Peyer's patch (tissue), 4 donors: Measurements from ENCODE around the gene B4GALT3. TPM values are rescaled to one million over a fixed set of nuclear protein-coding genes. Genes with fewer than 3 reads are reported as not detected.

ENCODE experiments used
- DNase-seq, 3 donors: peaks; one replicate each; pipeline ENCODE4 v3.0.0-alpha.2; 2017 to 2019
- H3K27ac ChIP-seq, 4 donors: fragments of 200-600 bp; sonication (generic); one replicate each; pipeline ENCODE4 v1.5.1; 2016 to 2019
- H3K27me3 ChIP-seq, 2 donors: fragments of 200-600 bp; sonication (generic); one replicate each; pipeline ENCODE4 v1.5.1; 2019
- H3K36me3 ChIP-seq, 3 donors: fragments of 200-600 bp; sonication (generic); one replicate each; pipeline ENCODE4 v1.5.1; 2016 to 2019
- H3K4me1 ChIP-seq, 4 donors: fragments of 200-600 bp; sonication (generic); one replicate each; pipeline ENCODE4 v1.5.1; 2016 to 2019
- H3K4me3 ChIP-seq, 4 donors: fragments of 200-600 bp; sonication (generic); 1 replicate in 3 of 4; 2 replicates in 1 of 4; pipeline ENCODE4 v1.5.1; 2016 to 2019; ENCODE audit warnings: mild to moderate bottlenecking in 1 of 4
- H3K9me3 ChIP-seq, 4 donors: fragments of 200-600 bp; sonication (generic); one replicate each; pipeline ENCODE4 v1.5.1; 2016 to 2019; ENCODE audit warnings: mild to moderate bottlenecking in 1 of 4
- POLR2A ChIP-seq, 2 donors: fragments of 450-650 bp; IDR thresholded peaks; one replicate each; pipeline ENCODE4 v1.5.1; 2017; ENCODE audit warnings: antibody characterized with exemption in 2 of 2, mild to moderate bottlenecking in 2 of 2, moderate library complexity in 2 of 2
- total RNA-seq, 4 donors: library from RNA; depleted of rRNA; stranded (reverse); fragments of >200 nt; gene quantifications; one replicate each; pipeline ENCODE4 v1.1.0, GENCODE V29; 2016
- TF ChIP-seq, protein P1 (sequence below), 6 experiments: fragments of 450-650 bp in 4 of 6; fragments of 200-600 bp in 2 of 6; sonication (generic) in 1 of 6; IDR thresholded peaks; one replicate each; pipeline ENCODE4 v1.5.1; 2017 to 2019; ENCODE audit warnings: antibody characterized with exemption in 6 of 6, mild to moderate bottlenecking in 3 of 6, moderate library complexity in 1 of 6

Gene B4GALT3
- total RNA-seq, 4 donors from 2014 or later = 25.2 to 34.1 (median 29.4) TPM

DNA sequence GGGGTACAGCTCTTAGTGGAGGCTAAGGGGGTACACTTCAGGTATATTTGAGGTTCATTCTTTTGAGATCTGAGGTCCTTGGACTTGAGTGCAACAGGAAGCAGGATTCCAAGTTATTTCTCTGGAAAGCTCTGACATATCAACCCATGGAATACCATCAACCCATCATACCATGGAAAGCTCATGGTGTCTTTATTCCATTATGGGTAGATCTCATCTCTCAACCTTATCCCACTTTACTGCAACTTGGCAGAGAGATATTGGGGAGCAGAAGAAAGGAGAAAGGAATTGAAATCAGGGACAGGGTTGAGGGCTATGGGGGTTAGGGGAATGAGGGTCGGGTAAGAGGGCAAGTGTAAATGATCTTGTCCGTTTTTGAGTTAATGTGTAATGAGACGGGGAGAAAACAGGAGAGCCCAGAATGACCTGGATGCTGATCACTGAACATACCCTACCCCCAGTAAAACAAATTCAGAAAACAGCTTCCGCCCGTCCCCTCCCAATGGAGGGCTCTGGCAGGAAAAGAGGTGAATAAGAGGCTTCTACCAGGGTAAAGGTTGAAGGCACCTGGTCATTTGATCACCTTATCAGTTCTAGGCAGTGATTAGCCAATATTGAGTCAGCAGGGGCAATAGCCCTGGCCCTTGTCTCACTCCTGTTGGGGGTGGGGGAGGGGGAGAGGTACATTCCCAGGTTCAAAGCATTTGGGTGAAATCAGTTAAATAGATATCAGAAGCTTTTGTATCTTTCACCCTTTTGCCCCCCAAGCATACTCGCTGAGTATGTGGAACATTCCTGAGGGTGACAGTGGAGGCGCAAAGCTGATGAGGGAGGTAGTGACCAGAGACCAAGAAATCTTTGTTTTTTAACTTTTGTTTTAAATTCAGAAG is 46.7 kb upstream of the B4GALT3 start:
- peak in 1 of 3 donors; percentile 75 for DNase-seq
- TF ChIP-seq, protein P1, sequence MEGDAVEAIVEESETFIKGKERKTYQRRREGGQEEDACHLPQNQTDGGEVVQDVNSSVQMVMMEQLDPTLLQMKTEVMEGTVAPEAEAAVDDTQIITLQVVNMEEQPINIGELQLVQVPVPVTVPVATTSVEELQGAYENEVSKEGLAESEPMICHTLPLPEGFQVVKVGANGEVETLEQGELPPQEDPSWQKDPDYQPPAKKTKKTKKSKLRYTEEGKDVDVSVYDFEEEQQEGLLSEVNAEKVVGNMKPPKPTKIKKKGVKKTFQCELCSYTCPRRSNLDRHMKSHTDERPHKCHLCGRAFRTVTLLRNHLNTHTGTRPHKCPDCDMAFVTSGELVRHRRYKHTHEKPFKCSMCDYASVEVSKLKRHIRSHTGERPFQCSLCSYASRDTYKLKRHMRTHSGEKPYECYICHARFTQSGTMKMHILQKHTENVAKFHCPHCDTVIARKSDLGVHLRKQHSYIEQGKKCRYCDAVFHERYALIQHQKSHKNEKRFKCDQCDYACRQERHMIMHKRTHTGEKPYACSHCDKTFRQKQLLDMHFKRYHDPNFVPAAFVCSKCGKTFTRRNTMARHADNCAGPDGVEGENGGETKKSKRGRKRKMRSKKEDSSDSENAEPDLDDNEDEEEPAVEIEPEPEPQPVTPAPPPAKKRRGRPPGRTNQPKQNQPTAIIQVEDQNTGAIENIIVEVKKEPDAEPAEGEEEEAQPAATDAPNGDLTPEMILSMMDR (IDR thresholded peaks at IDR 0.05) = no peak
- no peak for TF ChIP-seq POLR2A (IDR thresholded peaks at IDR 0.05)
- H3K9me3 ChIP-seq = no peaks in the 10 kb centered on the region
- H3K27ac ChIP-seq = peak overlapping the region in 2 of 4 donors; percentile 76 to 79
- no peak overlapping the region for H3K4me3 ChIP-seq
- H3K4me1 ChIP-seq = peaks cover 6 to 40% (median 10%) of the 10 kb centered on the region in 4 donors
- H3K27me3 ChIP-seq = no peaks in the 10 kb centered on the region
- peaks cover 0 to 14% (median 0%) of the 10 kb centered on the region in 3 donors for H3K36me3 ChIP-seq

DNA sequence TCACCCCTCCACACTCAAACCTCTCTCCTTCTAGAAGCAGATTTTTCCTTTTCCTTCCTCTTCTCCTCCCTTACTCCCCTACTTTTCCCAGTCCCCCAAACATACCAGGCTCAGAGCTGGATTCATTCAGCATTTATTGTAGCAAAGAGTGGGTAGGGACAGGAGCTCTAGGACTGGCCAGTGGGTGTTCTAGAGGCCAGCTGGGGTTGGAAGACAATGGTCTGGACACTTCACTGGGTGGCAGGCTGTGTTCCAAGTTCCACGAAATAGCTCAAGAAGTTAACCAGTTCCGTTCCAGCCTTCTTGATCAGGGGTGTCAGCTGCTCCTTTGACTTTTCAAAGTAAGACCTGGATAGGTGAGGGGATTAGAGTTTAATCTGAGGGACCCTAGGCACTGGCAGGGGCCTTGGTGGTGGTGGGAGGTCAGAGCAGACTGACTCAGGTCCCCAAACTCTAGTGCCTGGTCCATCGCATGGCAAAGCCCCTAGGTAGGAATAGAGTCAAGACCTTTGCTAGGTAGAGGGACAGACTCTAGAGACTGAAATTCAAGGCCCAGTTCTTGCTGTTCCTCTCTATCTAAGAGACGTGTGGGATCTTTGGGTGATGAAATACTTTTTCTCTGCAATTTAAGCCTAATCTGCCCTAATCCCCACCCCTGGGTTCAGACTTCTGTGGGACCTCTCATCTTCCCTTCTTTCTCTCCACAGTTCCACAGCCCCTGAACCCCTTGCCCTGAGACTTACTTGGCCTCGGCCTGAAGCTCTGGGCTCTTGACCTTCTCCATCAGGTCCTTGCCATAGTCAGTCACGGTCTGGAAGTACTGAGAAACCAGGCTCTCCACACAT is 45.1 kb upstream of the B4GALT3 start:
- no peaks in the 10 kb centered on the region for H3K9me3 ChIP-seq
- TF ChIP-seq, protein P1 (IDR thresholded peaks at IDR 0.05) = no peak
- TF ChIP-seq POLR2A (IDR thresholded peaks at IDR 0.05) = no peak
- peak in 1 of 3 donors; percentile 25 for DNase-seq
- H3K4me3 ChIP-seq = peak overlapping the region in 1 of 4 donors; percentile 7
- no peak overlapping the region for H3K27ac ChIP-seq
- no peaks in the 10 kb centered on the region for H3K36me3 ChIP-seq
- peaks cover 3 to 45% (median 13%) of the 10 kb centered on the region in 4 donors for H3K4me1 ChIP-seq
- H3K27me3 ChIP-seq = no peaks in the 10 kb centered on the region

DNA sequence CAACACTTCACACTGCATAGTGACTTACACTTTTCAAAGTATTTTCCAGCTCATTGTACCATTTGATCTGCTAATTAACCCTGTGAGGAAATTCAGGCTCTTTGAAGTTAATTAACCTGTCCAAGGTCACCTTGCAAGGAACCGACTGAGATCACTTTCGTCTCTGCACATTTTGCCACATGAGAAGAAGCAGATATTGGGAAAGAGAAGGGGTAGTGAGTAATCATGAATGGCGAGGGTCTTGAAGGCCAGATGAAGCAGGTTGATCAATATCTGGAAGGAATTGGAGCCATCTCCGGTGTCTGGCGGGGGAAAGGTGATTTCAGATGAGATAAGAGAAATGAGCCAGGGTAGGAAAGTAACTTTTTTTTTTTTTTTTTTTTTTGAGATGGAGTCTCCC is 42.7 kb upstream of the B4GALT3 start:
- Histone ChIP-seq H3K27me3 (no peaks in the 10 kb centered on the region), H3K9me3 (no peaks in the 10 kb centered on the region), H3K4me3 (no peak overlapping the region), H3K27ac (no peak overlapping the region), H3K4me1 (peaks cover 0 to 29% (median 7%) of the 10 kb centered on the region in 4 donors), H3K36me3 (no peaks in the 10 kb centered on the region)
- no peak for DNase-seq
- TF ChIP-seq, protein P1 (IDR thresholded peaks at IDR 0.05) = no peak
- no peak for TF ChIP-seq POLR2A (IDR thresholded peaks at IDR 0.05)

DNA sequence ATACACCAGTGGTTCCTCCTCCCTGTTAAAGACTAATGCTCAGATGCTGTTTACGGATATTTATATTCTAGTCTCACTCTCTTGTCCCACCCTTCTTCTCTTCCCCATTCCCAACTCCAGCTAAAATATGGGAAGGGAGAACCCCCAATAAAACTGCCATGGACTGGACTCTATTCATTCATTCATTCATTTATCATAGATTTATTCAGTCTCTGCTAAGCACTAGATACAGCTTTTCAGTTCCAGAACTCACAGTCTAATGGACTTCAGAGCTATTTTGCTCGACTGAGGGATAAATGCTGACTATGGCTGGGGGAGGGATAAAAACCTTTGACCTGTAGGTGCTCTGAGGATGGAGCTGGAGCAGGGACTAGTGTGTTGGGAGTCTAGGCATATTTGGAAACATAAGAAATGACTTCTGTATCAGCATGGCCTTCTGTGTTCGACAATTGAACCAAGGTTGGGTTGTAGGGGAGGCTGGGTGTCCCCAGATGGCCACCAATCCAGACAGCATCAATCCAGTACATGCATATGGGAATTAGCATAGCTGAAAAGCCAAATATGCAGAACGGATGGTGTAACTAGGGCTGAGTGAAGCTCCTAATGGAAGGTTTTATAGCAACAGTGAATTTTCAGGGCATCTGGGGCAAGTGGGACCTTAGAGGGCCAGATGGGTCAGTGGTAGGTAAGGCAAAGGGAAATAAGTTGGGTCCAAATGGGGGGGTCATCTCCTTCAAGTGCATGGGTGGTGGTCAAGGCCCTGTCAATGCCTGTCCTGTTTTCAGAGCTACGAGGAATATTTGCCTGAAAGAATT is 42.0 kb upstream of the B4GALT3 start:
- H3K4me1 ChIP-seq = peaks cover 0 to 22% (median 3%) of the 10 kb centered on the region in 4 donors
- H3K4me3 ChIP-seq = no peak overlapping the region
- H3K27me3 ChIP-seq = no peaks in the 10 kb centered on the region
- H3K36me3 ChIP-seq = peaks cover 0 to 5% (median 0%) of the 10 kb centered on the region in 3 donors
- no peaks in the 10 kb centered on the region for H3K9me3 ChIP-seq
- TF ChIP-seq, protein P1 (IDR thresholded peaks at IDR 0.05) = no peak
- TF ChIP-seq POLR2A (IDR thresholded peaks at IDR 0.05) = no peak
- no peak for DNase-seq
- H3K27ac ChIP-seq = no peak overlapping the region
